Epithelial cell of esophagus (primary cell): ENCODE data around the gene CISD2.
"Not testable (repeated sequence)": the region's sequence is repeated elsewhere in the genome, so short reads cannot be mapped to it uniquely, and the experiment has no call there.

ENCODE experiments used
- DNase-seq: peaks from one replicate; pipeline ENCODE4 v3.0.0; 2010; ENCODE audit warnings: low read depth
- H3K4me3 ChIP-seq: 2 replicates; pipeline ENCODE4 v1.5.1; 2011; ENCODE audit warnings: mild to moderate bottlenecking, low read length, control low read depth
- CTCF ChIP-seq: IDR thresholded peaks from 2 replicates; pipeline ENCODE4 v1.5.1; 2011; ENCODE audit warnings: low read depth, mild to moderate bottlenecking, low read length, control low read depth, inconsistent platforms; ENCODE audit not compliant: insufficient read depth; ENCODE audit errors: missing control alignments

The CISD2 gene

GRCh38 chr4:102850370-102850769 lies 18.4 kb upstream of the CISD2 start:
- no peak for TF ChIP-seq CTCF
- H3K4me3 ChIP-seq: no peak overlapping the region
- no peak for DNase-seq

- no peak for DNase-seq
- H3K4me3 ChIP-seq: no peak overlapping the region
- TF ChIP-seq CTCF: no peak
Observed at GRCh38 chr4:102858828-102859464, 9.8 kb upstream of the CISD2 start.

GRCh38 chr4:102860611-102861324 lies 8.0 kb upstream of the CISD2 start:
- no peak overlapping the region for H3K4me3 ChIP-seq
- no peak for DNase-seq
- no peak for TF ChIP-seq CTCF

GRCh38 chr4:102862016-102862415 lies 6.8 kb upstream of the CISD2 start:
- TF ChIP-seq CTCF: no peak
- no peak overlapping the region for H3K4me3 ChIP-seq
- no peak for DNase-seq

GRCh38 chr4:102862747-102863146 lies 6.0 kb upstream of the CISD2 start:
- H3K4me3 ChIP-seq: no peak overlapping the region
- no peak for TF ChIP-seq CTCF
- DNase-seq: no peak

- H3K4me3 ChIP-seq, DNase-seq: not testable (repeated sequence)
Observed at GRCh38 chr4:102865327-102865726, 3.5 kb upstream of the CISD2 start.

- no peak for TF ChIP-seq CTCF
- no peak for DNase-seq
Observed at GRCh38 chr4:102867278-102868152, 1.3 kb upstream of the CISD2 start.

More at GRCh38 chr4:102867278-102868152, 1.3 kb upstream of the CISD2 start:
- H3K4me3 ChIP-seq: peak overlapping the region; percentile 75
